Karpas-422 (cell line): ENCODE results near the gene MKLN1. TPM values are rescaled to one million over a fixed set of nuclear protein-coding genes. Genes with fewer than 3 reads are reported as not detected.

ENCODE experiments used
- DNase-seq: peaks from one replicate; pipeline ENCODE4 v3.0.0-alpha.2; 2015
- H2AFZ ChIP-seq: fragments of 200-600 bp; sonication (generic); 2 replicates; pipeline ENCODE4 v1.6.1; 2014; ENCODE audit warnings: antibody characterized with exemption, low read length, mixed read lengths
- H3K27ac ChIP-seq: fragments of 200-600 bp; sonication (generic); 2 replicates; pipeline ENCODE4 v1.5.1; 2014; ENCODE audit warnings: mild to moderate bottlenecking, low read length, moderate library complexity
- H3K27me3 ChIP-seq: fragments of 200-600 bp; sonication (generic); 2 replicates; pipeline ENCODE4 v1.6.1; 2014; ENCODE audit warnings: low read length, mixed read lengths
- H3K36me3 ChIP-seq: fragments of 200-600 bp; sonication (generic); 2 replicates; pipeline ENCODE4 v1.6.1; 2014; ENCODE audit warnings: low read length, mixed read lengths; ENCODE audit not compliant: insufficient read depth
- H3K4me1 ChIP-seq: fragments of 200-600 bp; sonication (generic); 2 replicates; pipeline ENCODE4 v1.6.1; 2014; ENCODE audit warnings: mild to moderate bottlenecking, low read length, mixed read lengths
- H3K4me2 ChIP-seq: fragments of 200-600 bp; sonication (generic); 2 replicates; pipeline ENCODE4 v1.6.1; 2014; ENCODE audit warnings: low read length, low read depth, mild to moderate bottlenecking; ENCODE audit not compliant: poor library complexity, severe bottlenecking
- H3K4me3 ChIP-seq: fragments of 200-600 bp; sonication (generic); 2 replicates; pipeline ENCODE4 v1.5.1; 2014; ENCODE audit warnings: mild to moderate bottlenecking, antibody characterized with exemption, low read length, mixed read lengths
- H3K79me2 ChIP-seq: fragments of 200-600 bp; sonication (generic); 2 replicates; pipeline ENCODE4 v1.6.1; 2014; ENCODE audit warnings: mild to moderate bottlenecking, low read length, mixed read lengths
- H3K9ac ChIP-seq: fragments of 200-600 bp; sonication (generic); 2 replicates; pipeline ENCODE4 v1.6.0; 2014; ENCODE audit warnings: low read length
- H3K9me2 ChIP-seq: fragments of 200-600 bp; sonication (generic), shearing (Covaris generic); replicated peaks from 2 replicates; pipeline ENCODE4 v1.6.0; 2014; ENCODE audit warnings: mild to moderate bottlenecking, low read length, moderate library complexity; ENCODE audit not compliant: insufficient read depth
- H3K9me3 ChIP-seq: fragments of 300-700, 200-600 bp; sonication (generic); 2 replicates; pipeline ENCODE4 v1.6.1; 2014; ENCODE audit warnings: low read length, mixed read lengths
- H4K20me1 ChIP-seq: fragments of 200-600 bp; sonication (generic); 2 replicates; pipeline ENCODE4 v1.6.1; 2014; ENCODE audit warnings: mild to moderate bottlenecking, antibody characterized with exemption, low read length, low read depth; ENCODE audit not compliant: insufficient read depth
- total RNA-seq: library from RNA; depleted of rRNA; stranded (reverse); fragments of >200 nt; shearing (Covaris generic); gene quantifications from 2 replicates; pipeline ENCODE4 v1.2.3, GENCODE V29; 2014; ENCODE audit warnings: low replicate concordance; rRNA removed

Gene MKLN1
- total RNA-seq = 17.2 and 70.8 TPM in 2 replicates

GRCh38 chr7:131327626-131328376 lies at the start of gene MKLN1:
TSS of gene MKLN1 (plus strand) at chr7:131327876. CDS start at chr7:131327900, 24 bp downstream.
- peak within 1 kb of the TSS; percentile 99 for H2AFZ ChIP-seq
- peak; percentile 95 for DNase-seq

GRCh38 chr7:131279044-131279443 lies 48.6 kb upstream of the MKLN1 start:
- no peak overlapping the region for H3K4me2 ChIP-seq

More at GRCh38 chr7:131327626-131328376, at the start of gene MKLN1:
- peaks cover 15% of the 10 kb centered on the region for H3K36me3 ChIP-seq
- H3K27ac ChIP-seq = peak within 1 kb of the TSS; percentile 79
- peaks cover 55% of the 10 kb centered on the region for H3K79me2 ChIP-seq
- peak within 1 kb of the TSS; percentile 98 for H3K4me2 ChIP-seq
- H4K20me1 ChIP-seq = no peaks in the 10 kb centered on the region; the same call in 1 of the 2 replicates
- peak within 1 kb of the TSS; percentile 88 for H3K4me3 ChIP-seq
- no peaks in the 10 kb centered on the region for H3K9me2 ChIP-seq
- H3K4me1 ChIP-seq = peaks cover 41% of the 10 kb centered on the region
- H3K27me3 ChIP-seq = no peaks in the 10 kb centered on the region
- H3K9ac ChIP-seq = peak within 1 kb of the TSS; percentile 99
- peaks cover 2% of the 10 kb centered on the region; the same call in 1 of the 2 replicates for H3K9me3 ChIP-seq

GRCh38 chr7:131281266-131282048 lies 46.2 kb upstream of the MKLN1 start:
- Histone ChIP-seq H3K9me3 (no peaks in the 10 kb centered on the region), H3K4me3 (no peak overlapping the region), H3K9ac (no peak overlapping the region), H4K20me1 (no peaks in the 10 kb centered on the region), H3K27ac (no peak overlapping the region), H3K9me2 (no peaks in the 10 kb centered on the region), H3K4me2 (no peak overlapping the region), H3K79me2 (no peaks in the 10 kb centered on the region), H3K4me1 (no peaks in the 10 kb centered on the region), H2AFZ (no peak overlapping the region), H3K27me3 (no peaks in the 10 kb centered on the region), H3K36me3 (no peaks in the 10 kb centered on the region)
- DNase-seq = no peak

More at GRCh38 chr7:131279044-131279443, 48.6 kb upstream of the MKLN1 start:
- H3K9me2 ChIP-seq = no peaks in the 10 kb centered on the region
- DNase-seq = no peak
- no peak overlapping the region for H3K27ac ChIP-seq
- no peaks in the 10 kb centered on the region for H3K79me2 ChIP-seq
- no peaks in the 10 kb centered on the region for H3K9me3 ChIP-seq
- H4K20me1 ChIP-seq = no peaks in the 10 kb centered on the region
- no peak overlapping the region for H3K4me3 ChIP-seq
- no peaks in the 10 kb centered on the region for H3K4me1 ChIP-seq
- H3K9ac ChIP-seq = no peak overlapping the region
- no peaks in the 10 kb centered on the region for H3K27me3 ChIP-seq
- no peak overlapping the region for H2AFZ ChIP-seq
- no peaks in the 10 kb centered on the region for H3K36me3 ChIP-seq

GRCh38 chr7:131284702-131285419 lies 42.8 kb upstream of the MKLN1 start:
- Histone ChIP-seq H3K4me3 (no peak overlapping the region), H3K9me2 (no peaks in the 10 kb centered on the region), H2AFZ (no peak overlapping the region), H3K27ac (no peak overlapping the region), H3K9ac (no peak overlapping the region), H3K36me3 (no peaks in the 10 kb centered on the region), H3K4me2 (no peak overlapping the region), H3K9me3 (no peaks in the 10 kb centered on the region), H3K4me1 (no peaks in the 10 kb centered on the region), H3K27me3 (no peaks in the 10 kb centered on the region), H3K79me2 (no peaks in the 10 kb centered on the region), H4K20me1 (no peaks in the 10 kb centered on the region)
- DNase-seq = no peak

- no peak overlapping the region for H3K9ac ChIP-seq
- no peak for DNase-seq
- H3K4me1 ChIP-seq = no peaks in the 10 kb centered on the region
- no peaks in the 10 kb centered on the region for H4K20me1 ChIP-seq
- H3K27me3 ChIP-seq = no peaks in the 10 kb centered on the region
- H3K27ac ChIP-seq = no peak overlapping the region
- H3K4me3 ChIP-seq = no peak overlapping the region
- no peaks in the 10 kb centered on the region for H3K36me3 ChIP-seq
- H3K9me2 ChIP-seq = no peaks in the 10 kb centered on the region
- H3K79me2 ChIP-seq = no peaks in the 10 kb centered on the region
- no peaks in the 10 kb centered on the region for H3K9me3 ChIP-seq
- no peak overlapping the region for H3K4me2 ChIP-seq
- no peak overlapping the region for H2AFZ ChIP-seq
These were observed 42.1 kb upstream of the MKLN1 start for GRCh38 chr7:131285556-131285955.

- Histone ChIP-seq H3K79me2 (no peaks in the 10 kb centered on the region), H3K9ac (no peak overlapping the region), H2AFZ (no peak overlapping the region), H3K4me2 (no peak overlapping the region), H3K9me3 (no peaks in the 10 kb centered on the region), H3K27me3 (no peaks in the 10 kb centered on the region), H3K4me3 (no peak overlapping the region), H3K27ac (no peak overlapping the region), H4K20me1 (no peaks in the 10 kb centered on the region), H3K4me1 (no peaks in the 10 kb centered on the region), H3K36me3 (no peaks in the 10 kb centered on the region), H3K9me2 (no peaks in the 10 kb centered on the region)
- DNase-seq = no peak
These were observed 39.2 kb upstream of the MKLN1 start for GRCh38 chr7:131288450-131288849.

GRCh38 chr7:131289051-131289450 lies 38.6 kb upstream of the MKLN1 start:
- no peak overlapping the region for H3K4me2 ChIP-seq
- no peak overlapping the region for H3K27ac ChIP-seq
- H3K9me3 ChIP-seq = no peaks in the 10 kb centered on the region
- H3K9me2 ChIP-seq = no peaks in the 10 kb centered on the region
- no peaks in the 10 kb centered on the region for H4K20me1 ChIP-seq
- H2AFZ ChIP-seq = no peak overlapping the region
- no peak overlapping the region for H3K9ac ChIP-seq
- no peak for DNase-seq
- H3K4me3 ChIP-seq = no peak overlapping the region
- no peaks in the 10 kb centered on the region for H3K36me3 ChIP-seq
- H3K4me1 ChIP-seq = no peaks in the 10 kb centered on the region
- no peaks in the 10 kb centered on the region for H3K79me2 ChIP-seq
- H3K27me3 ChIP-seq = no peaks in the 10 kb centered on the region
